ENCODE measurements around the gene PRPF6.

Gene PRPF6

DNA sequence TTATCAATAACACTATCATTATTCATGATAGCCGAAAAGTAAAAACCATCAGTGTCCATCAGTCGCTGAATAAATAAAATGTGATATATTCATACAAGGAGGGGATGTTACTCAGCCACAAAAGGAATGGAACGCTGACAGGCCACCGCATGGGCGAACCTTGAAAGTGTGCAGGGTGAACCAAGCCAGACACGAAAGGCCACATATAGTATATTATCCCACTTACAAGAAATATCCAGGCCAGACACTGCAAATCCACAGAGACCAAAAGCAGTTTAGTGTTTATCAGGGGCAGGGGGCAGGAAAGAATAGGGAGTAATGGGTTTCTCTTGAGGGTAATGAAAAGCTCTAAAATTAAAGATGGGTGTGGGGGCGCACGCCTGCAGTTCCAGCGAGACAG lies 62.8 kb downstream of the PRPF6 start:
- no peak for DNase-seq (ENCODE audit: low read depth)
- H3K4me3 ChIP-seq (ENCODE audit: low read depth, low read length), result no peak overlapping the region
- TF ChIP-seq CTCF (IDR thresholded peaks at IDR 0.05; ENCODE audit: control insufficient read depth, extremely low read depth, insufficient read depth), result no peak

DNA sequence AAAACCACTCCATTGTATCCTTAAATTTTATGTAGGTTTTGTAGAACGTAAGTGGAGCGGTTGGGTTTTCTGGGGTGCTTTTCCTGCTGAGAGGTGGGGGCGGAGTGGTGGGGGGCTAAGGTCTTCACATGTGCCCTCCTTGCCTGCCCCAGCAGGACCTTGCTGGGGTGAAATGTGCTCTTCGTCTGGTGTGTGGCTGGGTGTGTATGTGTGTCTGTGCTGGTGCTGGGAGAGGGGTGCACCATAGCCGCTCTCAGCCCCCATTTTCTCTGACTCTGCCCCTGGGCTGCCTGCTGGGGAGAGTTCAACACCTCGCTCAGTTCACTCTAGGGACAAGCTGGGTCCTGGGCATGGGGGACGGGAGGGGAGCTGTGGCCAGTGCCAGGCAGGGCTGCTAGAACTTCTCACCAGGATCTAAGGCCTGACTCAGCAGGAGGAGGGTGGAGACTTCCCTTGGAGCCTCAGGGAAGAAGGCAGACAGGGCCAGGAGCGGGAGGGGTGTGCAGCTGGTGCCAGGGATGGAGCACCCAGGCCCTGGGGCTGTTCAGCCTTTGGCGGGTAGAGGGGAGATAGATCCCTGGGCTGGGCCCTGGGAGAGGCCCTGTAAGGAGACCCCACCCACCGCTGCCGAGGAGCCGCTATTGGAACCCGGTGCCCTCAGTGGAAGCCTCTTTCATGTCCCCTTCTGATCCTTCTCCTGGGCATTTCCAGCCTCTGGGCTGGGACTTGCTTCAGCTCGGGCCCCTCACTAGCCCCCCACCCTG lies 63.7 kb downstream of the PRPF6 start:
- no peak overlapping the region for H3K4me3 ChIP-seq (ENCODE audit: low read depth, low read length)
- no peak for DNase-seq (ENCODE audit: low read depth)
- TF ChIP-seq CTCF (IDR thresholded peaks at IDR 0.05; ENCODE audit: control insufficient read depth, extremely low read depth, insufficient read depth), result no peak

DNA sequence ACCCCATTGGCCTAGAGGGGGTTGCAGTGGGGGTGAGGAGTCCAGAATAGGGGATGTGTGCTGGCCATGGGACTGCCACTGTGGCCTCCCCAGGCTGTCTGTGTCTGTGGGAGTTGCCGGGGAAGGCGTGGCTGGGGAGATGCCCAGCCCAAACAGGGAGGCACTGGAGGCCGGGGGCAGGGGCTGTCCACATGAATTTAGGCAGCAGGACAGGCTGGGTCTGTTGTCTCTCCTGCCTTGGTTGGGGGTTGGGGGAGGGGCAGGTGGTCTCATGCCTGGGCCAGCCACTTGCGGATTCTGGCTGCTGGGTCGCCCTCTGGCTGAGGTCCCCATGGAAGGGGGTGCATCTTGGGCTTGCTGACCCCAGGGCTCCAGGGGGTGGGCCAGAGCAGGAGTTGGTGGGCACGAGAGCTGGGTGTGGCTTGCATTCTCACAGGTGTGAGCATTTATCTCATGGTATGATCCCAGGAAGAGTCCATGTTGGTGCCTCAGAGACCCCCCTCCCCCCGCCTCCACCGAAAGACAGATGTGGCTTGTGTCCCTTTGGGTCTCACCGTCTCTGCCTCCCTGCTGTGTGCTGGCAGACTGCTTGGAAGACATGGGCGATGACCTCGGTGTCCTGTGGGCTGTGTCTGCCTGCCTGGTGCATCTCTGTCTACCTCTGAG lies 64.5 kb downstream of the PRPF6 start:
- no peak for DNase-seq (ENCODE audit: low read depth)
- TF ChIP-seq CTCF (IDR thresholded peaks at IDR 0.05; ENCODE audit: control insufficient read depth, extremely low read depth, insufficient read depth), result no peak
- no peak overlapping the region for H3K4me3 ChIP-seq (ENCODE audit: low read depth, low read length)

- no peak for TF ChIP-seq CTCF (IDR thresholded peaks at IDR 0.05; ENCODE audit: control insufficient read depth, extremely low read depth, insufficient read depth)
- DNase-seq (ENCODE audit: low read depth), result no peak
- H3K4me3 ChIP-seq (ENCODE audit: low read depth, low read length), result no peak overlapping the region
Measured at GRCh38 chr20:64047046-64047389, 66.1 kb downstream of the PRPF6 start.

DNA sequence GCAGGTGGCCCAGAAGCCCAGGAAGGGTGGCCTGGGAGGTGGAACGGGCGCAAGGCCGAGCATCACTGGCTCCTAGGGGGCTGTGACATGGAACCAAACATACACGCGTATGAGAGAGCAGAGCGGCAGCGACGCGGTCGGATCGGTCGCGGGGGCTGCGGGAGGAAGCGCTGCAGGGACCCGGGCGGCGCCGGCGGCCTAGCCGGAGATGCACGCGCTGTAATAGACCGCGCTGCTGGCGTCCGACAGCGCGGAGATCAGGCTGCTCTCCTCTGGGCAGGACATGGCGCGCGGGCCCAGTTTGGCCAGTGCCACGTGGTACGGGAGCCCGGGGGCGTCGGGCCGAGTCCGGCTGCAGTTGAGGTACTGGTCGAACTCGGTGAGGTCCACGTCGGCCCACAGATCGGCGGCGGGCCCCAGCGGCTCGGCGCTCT lies 67.1 kb downstream of the PRPF6 start:
- no peak for DNase-seq (ENCODE audit: low read depth)
- TF ChIP-seq CTCF (IDR thresholded peaks at IDR 0.05; ENCODE audit: control insufficient read depth, extremely low read depth, insufficient read depth), result no peak
- H3K4me3 ChIP-seq (ENCODE audit: low read depth, low read length), result no peak overlapping the region

GRCh38 chr20:64048402-64049044 lies 67.6 kb downstream of the PRPF6 start:
- no peak for TF ChIP-seq CTCF (IDR thresholded peaks at IDR 0.05; ENCODE audit: control insufficient read depth, extremely low read depth, insufficient read depth)
- DNase-seq (ENCODE audit: low read depth), result no peak
- no peak overlapping the region for H3K4me3 ChIP-seq (ENCODE audit: low read depth, low read length)
